HG02798 (cell line): ENCODE data around the gene EBP.

ENCODE experiments used
- ATAC-seq: cut with Tn5 transposase; IDR thresholded peaks from one replicate; pipeline ENCODE4 v1.9.1; 2021; ENCODE audit warnings: mild to moderate bottlenecking; ENCODE audit not compliant: unreplicated experiment, poor library complexity

EBP gene

GRCh38 chrX:48521353-48522243, at the start of gene EBP:
EBP (plus strand) TSS chrX:48521808; CDS start chrX:48523772, 1,964 bp downstream.
- ATAC-seq = peak; percentile 98

GRCh38 chrX:48472225-48472624, 49.4 kb upstream of the EBP start:
- no peak for ATAC-seq

- ATAC-seq = no peak
Measured at GRCh38 chrX:48472851-48473703, 48.5 kb upstream of the EBP start.

- no peak for ATAC-seq
Measured at GRCh38 chrX:48473704-48473990, 48.0 kb upstream of the EBP start.

DNA sequence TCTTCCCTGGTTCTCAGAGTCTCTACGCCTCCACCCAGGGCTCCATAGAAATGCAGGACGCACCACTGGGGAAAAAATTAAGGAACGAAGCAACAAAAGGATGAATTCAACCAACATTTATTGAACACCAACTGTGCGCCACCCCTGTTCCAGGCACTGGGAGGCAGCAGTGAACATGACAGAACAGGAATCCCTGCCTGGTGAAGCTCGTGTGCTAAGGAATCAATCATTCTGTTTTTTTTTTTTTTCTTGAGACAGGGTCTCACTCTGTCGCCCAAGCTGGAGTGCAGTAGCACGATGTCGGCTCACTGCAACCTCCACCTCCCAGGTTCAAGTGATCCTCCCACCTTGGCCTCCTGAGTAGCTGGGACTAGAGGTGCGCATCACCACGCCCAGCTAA, 47.5 kb upstream of the EBP start:
- no peak for ATAC-seq

DNA sequence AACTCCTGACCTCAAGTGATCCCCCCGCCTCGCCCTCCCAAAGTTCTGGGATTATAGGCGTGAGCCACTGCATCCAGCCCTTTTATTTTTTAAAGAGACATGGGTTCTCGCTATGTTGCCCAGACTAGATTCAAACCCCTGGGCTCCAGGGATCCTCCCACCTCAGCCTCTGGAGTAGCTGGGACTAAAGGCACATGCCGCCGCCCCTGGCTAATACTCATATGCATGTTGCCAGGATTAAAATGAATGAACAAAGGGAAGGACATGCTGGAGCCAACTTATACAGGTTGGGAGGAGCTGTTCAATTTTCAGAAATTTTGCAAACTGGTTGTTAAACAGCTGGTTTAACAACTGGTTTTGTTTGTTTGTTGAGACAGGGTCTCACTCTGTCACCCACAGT, 47.0 kb upstream of the EBP start:
- ATAC-seq = no peak

- no peak for ATAC-seq
Measured at GRCh38 chrX:48475296-48475695, 46.3 kb upstream of the EBP start.

DNA sequence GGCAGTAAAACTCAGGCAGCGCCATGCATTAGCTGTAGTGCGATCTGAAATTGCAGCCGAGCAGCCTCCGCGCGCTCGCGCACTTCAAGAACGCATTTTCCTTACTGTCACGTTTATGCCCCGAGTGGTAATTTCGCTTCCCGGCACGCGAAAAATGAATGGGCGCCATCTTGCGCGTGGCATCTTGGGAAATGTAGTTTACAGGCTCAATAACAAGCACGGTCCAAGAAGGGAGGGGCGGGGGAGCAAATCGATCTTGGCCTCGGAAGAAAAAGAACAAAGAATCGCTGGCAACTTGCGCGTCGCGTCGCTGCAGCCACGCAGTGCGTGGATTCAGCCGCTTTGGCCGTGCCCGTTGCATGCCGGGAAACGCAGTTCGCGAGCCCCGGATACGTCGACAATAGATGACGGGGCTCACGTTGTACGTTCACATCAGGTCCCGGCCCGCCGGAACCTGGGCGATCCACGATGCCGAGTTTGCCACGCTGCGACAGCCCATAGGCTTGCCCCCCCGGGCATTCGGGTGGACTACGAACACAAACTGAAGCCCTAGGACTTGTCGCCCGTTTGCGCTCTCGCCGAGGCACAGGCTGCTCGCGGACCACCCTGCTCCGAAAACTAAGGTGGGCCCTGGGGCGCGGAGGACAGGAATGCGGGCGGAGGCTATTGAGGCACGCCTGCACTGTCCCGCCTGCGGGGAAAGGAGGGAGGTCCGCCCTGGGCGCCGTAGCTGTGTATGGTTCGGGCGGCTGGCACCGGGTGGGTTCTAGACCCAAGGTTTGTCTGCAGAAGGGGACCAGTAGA, 45.6 kb upstream of the EBP start, which contains the start of gene FTSJ1:
FTSJ1 (plus strand) TSS at position 426 of the 804 bp plus-strand sequence. CDS start 1,849 bp downstream, outside the sequence.
- peak; percentile 95 for ATAC-seq

GRCh38 chrX:48476919-48477318, 44.7 kb upstream of the EBP start:
- ATAC-seq = no peak

- no peak for ATAC-seq
Measured at GRCh38 chrX:48477960-48478755, 43.5 kb upstream of the EBP start.

DNA sequence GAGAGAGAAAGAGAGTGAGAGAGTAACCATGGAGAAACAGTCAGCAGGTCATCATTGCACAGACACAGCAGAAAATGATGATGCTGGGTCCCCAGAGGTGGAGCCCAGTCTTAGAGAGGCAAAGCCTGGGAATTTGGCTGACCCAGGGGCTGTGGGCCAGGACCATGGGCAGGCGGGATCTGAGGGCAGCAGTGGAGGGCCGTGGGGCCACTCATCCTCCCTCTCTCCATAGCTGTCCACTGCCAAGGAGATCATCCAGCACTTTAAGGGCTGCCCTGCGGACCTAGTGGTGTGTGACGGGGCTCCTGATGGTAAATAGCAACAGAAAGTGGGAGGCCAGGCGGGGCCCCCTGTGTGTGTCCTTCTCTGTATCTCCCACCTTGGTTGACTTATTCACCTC, 42.8 kb upstream of the EBP start:
- no peak for ATAC-seq

DNA sequence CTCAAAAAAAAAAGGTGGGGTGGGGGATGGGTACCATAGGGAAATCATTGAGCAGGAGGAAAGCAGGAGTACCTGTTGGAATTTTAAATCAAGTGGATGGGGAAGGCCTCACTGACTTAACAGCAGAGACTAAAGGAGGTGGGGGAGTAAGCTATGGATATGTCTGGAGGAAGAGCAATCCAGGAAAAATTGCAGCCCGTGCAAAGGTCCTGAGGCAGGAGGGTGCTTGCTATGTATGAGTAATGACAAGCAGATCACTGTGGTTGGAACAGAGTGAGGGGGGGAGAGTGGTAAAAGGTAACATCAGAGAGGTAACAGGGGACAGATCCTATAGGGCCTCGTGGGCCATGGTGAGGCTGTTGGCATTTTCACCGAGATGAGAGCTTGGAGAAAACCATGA, 41.5 kb upstream of the EBP start:
- no peak for ATAC-seq

- ATAC-seq = no peak
Measured at GRCh38 chrX:48480583-48480982, 41.0 kb upstream of the EBP start.

GRCh38 chrX:48482526-48482925, 39.1 kb upstream of the EBP start:
- no peak for ATAC-seq

DNA sequence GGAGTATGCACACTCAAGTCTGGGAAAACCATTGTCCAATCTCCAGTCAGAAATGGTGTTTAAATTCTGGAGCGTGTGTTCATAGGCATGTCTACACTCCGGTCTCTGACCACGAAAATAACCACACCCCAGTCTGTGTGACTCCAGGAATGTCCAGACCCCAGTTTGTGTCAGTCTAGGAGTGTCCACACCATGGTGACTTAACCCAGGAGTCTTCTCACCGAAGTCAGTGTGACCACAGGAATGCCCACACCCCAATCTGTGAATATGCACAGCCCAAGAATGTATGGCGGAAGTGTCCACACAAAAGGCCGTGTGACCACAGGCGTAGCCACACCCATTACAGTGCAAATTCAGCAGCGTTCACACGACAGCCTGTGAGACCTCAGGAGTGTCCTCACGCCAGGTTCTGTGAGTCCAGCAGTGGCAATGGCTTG, 34.2 kb upstream of the EBP start:
- no peak for ATAC-seq

- no peak for ATAC-seq
Measured at GRCh38 chrX:48488034-48488433, 33.6 kb upstream of the EBP start.

GRCh38 chrX:48489296-48489695, 32.3 kb upstream of the EBP start:
- ATAC-seq = no peak

DNA sequence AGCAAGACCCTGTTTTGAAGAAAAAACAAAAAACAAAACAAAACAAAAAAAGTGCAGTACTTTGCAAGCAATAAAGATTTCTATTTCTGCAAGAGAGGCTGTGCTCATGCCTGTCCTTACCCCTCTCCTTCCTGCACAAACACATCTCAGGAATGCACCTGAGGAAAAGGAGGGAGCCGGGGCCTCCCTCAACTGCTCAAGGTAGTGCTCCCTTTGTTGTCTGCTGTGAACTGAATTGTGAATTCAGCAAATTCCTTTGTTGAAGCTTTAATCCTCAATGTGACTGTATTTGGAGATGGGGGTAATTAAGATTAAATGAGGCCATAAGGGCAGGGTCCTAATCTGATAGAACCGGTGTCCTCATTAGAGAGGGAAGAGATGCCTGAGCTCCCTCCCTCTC, 31.7 kb upstream of the EBP start:
- no peak for ATAC-seq

GRCh38 chrX:48490661-48491060, 30.9 kb upstream of the EBP start:
- no peak for ATAC-seq

DNA sequence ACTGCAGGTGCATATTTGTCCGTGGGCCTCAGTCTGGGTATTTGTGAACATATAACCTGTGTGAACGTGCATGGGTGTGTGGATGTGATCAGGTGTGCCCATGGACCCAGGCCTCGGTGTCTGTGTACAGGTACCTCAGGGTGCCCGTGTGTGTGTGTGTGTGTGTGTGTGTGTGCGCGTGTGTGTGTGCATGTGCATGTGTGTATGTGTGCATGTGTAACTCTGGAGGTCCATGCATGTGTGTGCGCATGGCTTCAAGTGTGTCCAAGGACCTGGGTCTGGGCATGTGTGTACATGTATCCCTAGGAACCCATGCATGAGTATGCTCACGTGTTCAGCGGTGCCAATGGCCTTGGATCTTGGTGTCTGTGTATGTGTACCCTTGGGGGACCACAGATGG, 29.8 kb upstream of the EBP start:
- no peak for ATAC-seq
